H9 (cell line): ENCODE data around the gene RND2. TPM values are rescaled to one million over a fixed set of nuclear protein-coding genes. Genes with fewer than 3 reads are reported as not detected.

ENCODE experiments used
- DNase-seq: peaks from one replicate; pipeline ENCODE4 v3.0.0-alpha.2; 2017
- H2AFZ ChIP-seq: one replicate; pipeline ENCODE4 v1.6.1; 2013; ENCODE audit warnings: mild to moderate bottlenecking, low read length, control low read depth, moderate library complexity
- H2AK5ac ChIP-seq: 2 replicates; pipeline ENCODE4 v1.6.1; 2013; ENCODE audit warnings: low read length, control low read depth, mixed read lengths; ENCODE audit not compliant: insufficient read length
- H2BK120ac ChIP-seq: one replicate; pipeline ENCODE4 v1.6.1; 2013; ENCODE audit warnings: low read depth, mild to moderate bottlenecking, low read length, control low read depth, inconsistent platforms; ENCODE audit not compliant: poor library complexity, severe bottlenecking
- H2BK12ac ChIP-seq: 2 replicates; pipeline ENCODE4 v1.6.1; 2013; ENCODE audit warnings: low read length, control low read depth, mixed read lengths, low read depth; ENCODE audit not compliant: insufficient read length
- H2BK15ac ChIP-seq: 2 replicates; pipeline ENCODE4 v1.6.1; 2013; ENCODE audit warnings: low read depth, low read length, control low read depth
- H2BK20ac ChIP-seq: one replicate; pipeline ENCODE4 v1.6.1; 2013; ENCODE audit warnings: low read depth, mild to moderate bottlenecking, low read length, control low read depth, inconsistent platforms; ENCODE audit not compliant: poor library complexity, severe bottlenecking
- H2BK5ac ChIP-seq: 2 replicates; pipeline ENCODE4 v1.6.1; 2013; ENCODE audit warnings: low read length, control low read depth, mixed read lengths; ENCODE audit not compliant: insufficient read length
- H3K14ac ChIP-seq: 2 replicates; pipeline ENCODE4 v1.6.1; 2013; ENCODE audit warnings: low read length, control low read depth; ENCODE audit not compliant: insufficient read depth
- H3K18ac ChIP-seq: 2 replicates; pipeline ENCODE4 v1.6.1; 2013; ENCODE audit warnings: low read depth, mild to moderate bottlenecking, mixed read lengths, low read length, control low read depth; ENCODE audit not compliant: insufficient read length
- H3K23ac ChIP-seq: 2 replicates; pipeline ENCODE4 v1.6.1; 2013; ENCODE audit warnings: low read length, control low read depth, mixed read lengths, low read depth; ENCODE audit not compliant: insufficient read length
- H3K23me2 ChIP-seq: 2 replicates; pipeline ENCODE4 v1.6.1; 2013; ENCODE audit warnings: low read depth, mild to moderate bottlenecking, mixed read lengths, low read length, control low read depth; ENCODE audit not compliant: insufficient read length, poor library complexity, severe bottlenecking
- H3K27ac ChIP-seq: 2 replicates; pipeline ENCODE4 v1.5.1; 2013; ENCODE audit warnings: low read length, control low read depth, mixed read lengths, low read depth; ENCODE audit not compliant: insufficient read length
- H3K27me3 ChIP-seq: 2 replicates; pipeline ENCODE4 v1.6.1; 2013; ENCODE audit warnings: low read length, control low read depth, inconsistent platforms; ENCODE audit not compliant: insufficient read depth
- H3K4ac ChIP-seq: 2 replicates; pipeline ENCODE4 v1.6.1; 2013; ENCODE audit warnings: low read depth, mild to moderate bottlenecking, control low read depth, inconsistent platforms, low read length, moderate library complexity
- H3K4me1 ChIP-seq: 2 replicates; pipeline ENCODE4 v1.6.1; 2013; ENCODE audit warnings: low read length, control low read depth, inconsistent platforms; ENCODE audit not compliant: insufficient read depth
- H3K4me2 ChIP-seq: 2 replicates; pipeline ENCODE4 v1.6.1; 2013; ENCODE audit warnings: low read length, control low read depth, mixed read lengths; ENCODE audit not compliant: insufficient read length, insufficient read depth
- H3K56ac ChIP-seq: 2 replicates; pipeline ENCODE4 v1.6.1; 2013; ENCODE audit warnings: low read depth, mild to moderate bottlenecking, mixed read lengths, low read length, control low read depth; ENCODE audit not compliant: insufficient read length
- H3K79me1 ChIP-seq: 2 replicates; pipeline ENCODE4 v1.6.1; 2013; ENCODE audit warnings: low read depth, mild to moderate bottlenecking, moderate library complexity, low read length, control low read depth, inconsistent platforms; ENCODE audit not compliant: insufficient read depth, poor library complexity, severe bottlenecking
- H3K79me2 ChIP-seq: 2 replicates; pipeline ENCODE4 v1.6.1; 2013; ENCODE audit warnings: low read length, control low read depth, inconsistent platforms; ENCODE audit not compliant: insufficient read depth
- H3K9ac ChIP-seq: 2 replicates; pipeline ENCODE4 v1.6.1; 2013; ENCODE audit warnings: low read length, control low read depth, mixed read lengths; ENCODE audit not compliant: insufficient read length; ENCODE audit errors: extremely low read depth
- H3K9me3 ChIP-seq: one replicate; pipeline ENCODE4 v1.6.1; 2013; ENCODE audit warnings: low read depth, low read length, inconsistent platforms; ENCODE audit not compliant: control insufficient read depth
- H3T11ph ChIP-seq: one replicate; pipeline ENCODE4 v1.6.1; 2013; ENCODE audit warnings: mild to moderate bottlenecking, low read length, control low read depth, inconsistent platforms
- H4K20me1 ChIP-seq: one replicate; pipeline ENCODE4 v1.6.1; 2013; ENCODE audit not compliant: control insufficient read depth, insufficient read length, insufficient read depth
- H4K5ac ChIP-seq: 2 replicates; pipeline ENCODE4 v1.6.1; 2013; ENCODE audit warnings: low read depth, mild to moderate bottlenecking, mixed read lengths, low read length, control low read depth; ENCODE audit not compliant: insufficient read length
- H4K8ac ChIP-seq: replicated peaks from 2 replicates; pipeline ENCODE4 v1.6.1; 2013; ENCODE audit warnings: low read length, control low read depth, mixed read lengths, low read depth; ENCODE audit not compliant: insufficient read length
- H4K91ac ChIP-seq: 2 replicates; pipeline ENCODE4 v1.6.1; 2013; ENCODE audit warnings: low read depth, mild to moderate bottlenecking, moderate library complexity, mixed read lengths, low read length, control low read depth; ENCODE audit not compliant: insufficient read length
- H3K27ac Mint-ChIP-seq, 3 experiments: 2 replicates in 2 of 3; 3 replicates in 1 of 3; pipeline ENCODE4 v1.8.0; 2020 to 2021; ENCODE audit warnings: mixed read lengths in 3 of 3, mild to moderate bottlenecking in 1 of 3, moderate library complexity in 1 of 3
- H3K27me3 Mint-ChIP-seq: 2 replicates; pipeline ENCODE4 v1.8.0; 2021; ENCODE audit warnings: low read depth, mild to moderate bottlenecking, moderate library complexity, mixed read lengths
- H3K36me3 Mint-ChIP-seq, 3 experiments: 2 replicates in 2 of 3; 3 replicates in 1 of 3; pipeline ENCODE4 v1.8.0; 2020 to 2021; ENCODE audit warnings: low read depth in 3 of 3, mixed read lengths in 3 of 3; ENCODE audit not compliant: insufficient read depth in 1 of 3
- H3K4me1 Mint-ChIP-seq, 2 experiments: 2 replicates each; pipeline ENCODE4 v1.8.0; 2020; ENCODE audit warnings: mixed read lengths in 2 of 2
- H3K4me3 Mint-ChIP-seq, 2 experiments: 2 replicates in 1 of 2; 3 replicates in 1 of 2; pipeline ENCODE4 v1.8.0; 2020 to 2021; ENCODE audit warnings: mild to moderate bottlenecking in 2 of 2, mixed read lengths in 2 of 2, moderate library complexity in 1 of 2
- H3K9me3 Mint-ChIP-seq, 2 experiments: 2 replicates in 1 of 2; 3 replicates in 1 of 2; pipeline ENCODE4 v1.8.0; 2020; ENCODE audit warnings: mild to moderate bottlenecking in 2 of 2, mixed read lengths in 2 of 2, moderate library complexity in 1 of 2
- CTCF ChIP-seq: fragments of 200-600 bp; sonication (generic); conservative IDR thresholded peaks from 3 replicates; pipeline ENCODE4 v1.8.0; 2021; ENCODE audit warnings: antibody characterized with exemption, mild to moderate bottlenecking
- WGBS: extraction: QIAGEN DNeasy Blood & Tissue Kit; methylation state at CpG from one replicate; pipeline ENCODE4 v1.1.7; 2013; ENCODE audit warnings: missing lambda C conversion rate, low lambda C conversion rate, mixed read lengths; ENCODE audit not compliant: insufficient read length; ENCODE audit errors: extremely low coverage; 5-methylcytosine and 5-hydroxymethylcytosine counted together
- total RNA-seq: library from RNA; stranded (reverse); gene quantifications from 2 replicates; pipeline ENCODE4 v1.2.1, GENCODE V29; 2021

Gene RND2
- total RNA-seq, 1 experiment from 2014 or later, result 47.8 TPM

- peak within 1 kb of the TSS; percentile 63 for H3K4me2 ChIP-seq
- no CpG with 5 or more reads among the region's 80 CpGs for WGBS
- H3K9me3 Mint-ChIP-seq, result no peaks in the 10 kb centered on the region
- peak; percentile 24; the same call in 2 of the 3 replicates for TF ChIP-seq CTCF
- peak within 1 kb of the TSS; percentile 76 for H3K9ac ChIP-seq
- peak within 1 kb of the TSS; percentile 32 for H3K18ac ChIP-seq
- H3K79me2 ChIP-seq, result no peaks in the 10 kb centered on the region; the same call in 1 of the 2 replicates
- no peak within 1 kb of the TSS for H2AFZ ChIP-seq
- no peak within 1 kb of the TSS for H3K27ac ChIP-seq
- DNase-seq, result peak; percentile 94
- no peak within 1 kb of the TSS for H3T11ph ChIP-seq
- H3K14ac ChIP-seq, result peak within 1 kb of the TSS; percentile 87
- H3K27ac Mint-ChIP-seq, result peak within 1 kb of the TSS; percentile 70 to 97 (median 95); a peak in 5 of 7 replicates
- no peaks in the 10 kb centered on the region for H4K20me1 ChIP-seq
- H3K4ac ChIP-seq, result no peak within 1 kb of the TSS
- peak within 1 kb of the TSS; percentile 97 to 98 for H3K4me3 Mint-ChIP-seq
- H3K36me3 Mint-ChIP-seq, result peaks cover 8 to 27% (median 24%) of the 10 kb centered on the region in 3 experiments; a peak in 6 of 7 replicates
- peaks cover 16% of the 10 kb centered on the region for H3K23me2 ChIP-seq
- H4K91ac ChIP-seq, result no peak within 1 kb of the TSS
- no peak within 1 kb of the TSS for H2BK20ac ChIP-seq
- no peaks in the 10 kb centered on the region for H3K27me3 Mint-ChIP-seq
- H2BK120ac ChIP-seq, result no peak within 1 kb of the TSS
- no peak within 1 kb of the TSS for H3K56ac ChIP-seq
- no peaks in the 10 kb centered on the region for H3K9me3 ChIP-seq
- H3K27me3 ChIP-seq, result no peaks in the 10 kb centered on the region
- peaks cover 7% of the 10 kb centered on the region for H3K4me1 ChIP-seq
- no peak within 1 kb of the TSS for H2BK15ac ChIP-seq
- no peak within 1 kb of the TSS for H4K5ac ChIP-seq
- H3K4me1 Mint-ChIP-seq, result peaks cover 19 to 42% of the 10 kb centered on the region in 2 experiments
- peak within 1 kb of the TSS; percentile 5 for H2BK5ac ChIP-seq
- no peak within 1 kb of the TSS for H3K23ac ChIP-seq
- no peak within 1 kb of the TSS for H4K8ac ChIP-seq
- H3K79me1 ChIP-seq, result no peaks in the 10 kb centered on the region
- no peak within 1 kb of the TSS for H2BK12ac ChIP-seq
- no peak within 1 kb of the TSS for H2AK5ac ChIP-seq
Observed at GRCh38 chr17:43021741-43022512, 3.1 kb upstream of the RND2 start, which contains the start of gene VAT1. Gene VAT1 (minus strand): TSS chr17:43022385. CDS start chr17:43022322, 63 bp downstream.
